ENCODE results near the gene ZFAND3. TPM values are rescaled to one million over a fixed set of nuclear protein-coding genes. Genes with fewer than 3 reads are reported as not detected.

Gene ZFAND3
- total RNA-seq, 2 experiments from 2014 or later: 32.3 to 37.9 TPM

- peaks cover 2% of the 10 kb centered on the region for H3K4me1 Mint-ChIP-seq (ENCODE audit: low read depth)
- TF ChIP-seq, protein P1, sequence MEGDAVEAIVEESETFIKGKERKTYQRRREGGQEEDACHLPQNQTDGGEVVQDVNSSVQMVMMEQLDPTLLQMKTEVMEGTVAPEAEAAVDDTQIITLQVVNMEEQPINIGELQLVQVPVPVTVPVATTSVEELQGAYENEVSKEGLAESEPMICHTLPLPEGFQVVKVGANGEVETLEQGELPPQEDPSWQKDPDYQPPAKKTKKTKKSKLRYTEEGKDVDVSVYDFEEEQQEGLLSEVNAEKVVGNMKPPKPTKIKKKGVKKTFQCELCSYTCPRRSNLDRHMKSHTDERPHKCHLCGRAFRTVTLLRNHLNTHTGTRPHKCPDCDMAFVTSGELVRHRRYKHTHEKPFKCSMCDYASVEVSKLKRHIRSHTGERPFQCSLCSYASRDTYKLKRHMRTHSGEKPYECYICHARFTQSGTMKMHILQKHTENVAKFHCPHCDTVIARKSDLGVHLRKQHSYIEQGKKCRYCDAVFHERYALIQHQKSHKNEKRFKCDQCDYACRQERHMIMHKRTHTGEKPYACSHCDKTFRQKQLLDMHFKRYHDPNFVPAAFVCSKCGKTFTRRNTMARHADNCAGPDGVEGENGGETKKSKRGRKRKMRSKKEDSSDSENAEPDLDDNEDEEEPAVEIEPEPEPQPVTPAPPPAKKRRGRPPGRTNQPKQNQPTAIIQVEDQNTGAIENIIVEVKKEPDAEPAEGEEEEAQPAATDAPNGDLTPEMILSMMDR (IDR thresholded peaks at IDR 0.05): no peak
- peaks cover 6% of the 10 kb centered on the region for H3K36me3 Mint-ChIP-seq (ENCODE audit: low read depth)
- no peak for ATAC-seq
- POLR2A ChIA-PET: no interaction called here
- no peaks in the 10 kb centered on the region for H3K9me3 Mint-ChIP-seq
- H3K27ac Mint-ChIP-seq: no peak overlapping the region
- H3K4me3 Mint-ChIP-seq: no peak overlapping the region
- CTCF ChIA-PET: no interaction called here
- H3K27me3 Mint-ChIP-seq: no peaks in the 10 kb centered on the region
- no peak for DNase-seq
- intact Hi-C loops (cut with micrococcal nuclease): no loop called here
These were observed 341.8 kb downstream of the ZFAND3 start for GRCh38 chr6:38161331-38161730.

DNA sequence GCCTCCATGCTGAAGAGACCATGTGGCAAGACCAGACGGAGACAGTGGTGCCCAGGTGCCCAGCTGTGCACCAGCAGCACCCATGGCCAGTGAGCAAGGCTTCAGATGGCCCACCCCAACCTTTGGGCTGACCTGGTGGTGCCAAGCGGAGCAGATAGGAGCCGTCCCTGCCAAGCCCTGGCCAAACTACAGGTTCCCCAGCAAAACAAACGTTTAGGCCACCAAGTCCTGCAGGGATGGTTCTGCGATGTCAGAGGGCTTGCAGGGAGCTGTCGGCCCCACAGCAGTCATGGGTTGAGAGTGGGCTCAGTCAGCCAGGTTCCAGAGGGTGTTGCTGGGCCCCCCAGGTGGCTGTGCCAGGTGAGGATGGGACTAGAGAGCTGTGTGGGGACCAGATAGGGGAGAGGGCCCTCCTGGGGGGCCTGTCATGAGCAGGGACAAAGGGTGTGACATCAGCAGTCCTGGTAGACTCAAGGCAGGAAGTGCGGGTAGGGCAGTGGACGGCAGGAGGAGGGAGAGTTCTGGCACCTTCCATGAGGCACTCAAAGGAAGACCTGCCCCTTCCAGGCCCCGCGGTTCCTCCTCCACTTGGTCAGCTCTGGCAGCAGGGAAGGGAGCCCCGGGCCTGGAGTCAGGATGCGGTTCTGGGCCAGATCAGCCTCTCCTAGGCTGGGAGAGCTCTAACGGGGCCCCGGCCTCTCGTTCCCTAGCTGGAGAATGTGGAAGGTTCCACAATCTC lies 342.4 kb downstream of the ZFAND3 start:
- ChIA-PET CTCF (no interaction called here), POLR2A (no interaction called here)
- Mint-ChIP-seq H3K27ac (no peak overlapping the region), H3K4me3 (no peak overlapping the region), H3K36me3 (ENCODE audit: low read depth) (peaks cover 6% of the 10 kb centered on the region), H3K27me3 (no peaks in the 10 kb centered on the region), H3K4me1 (ENCODE audit: low read depth) (peaks cover 2% of the 10 kb centered on the region), H3K9me3 (no peaks in the 10 kb centered on the region)
- intact Hi-C loops (cut with micrococcal nuclease): no loop called here
- ATAC-seq: no peak
- DNase-seq: no peak
- TF ChIP-seq, protein P1 (IDR thresholded peaks at IDR 0.05): no peak

DNA sequence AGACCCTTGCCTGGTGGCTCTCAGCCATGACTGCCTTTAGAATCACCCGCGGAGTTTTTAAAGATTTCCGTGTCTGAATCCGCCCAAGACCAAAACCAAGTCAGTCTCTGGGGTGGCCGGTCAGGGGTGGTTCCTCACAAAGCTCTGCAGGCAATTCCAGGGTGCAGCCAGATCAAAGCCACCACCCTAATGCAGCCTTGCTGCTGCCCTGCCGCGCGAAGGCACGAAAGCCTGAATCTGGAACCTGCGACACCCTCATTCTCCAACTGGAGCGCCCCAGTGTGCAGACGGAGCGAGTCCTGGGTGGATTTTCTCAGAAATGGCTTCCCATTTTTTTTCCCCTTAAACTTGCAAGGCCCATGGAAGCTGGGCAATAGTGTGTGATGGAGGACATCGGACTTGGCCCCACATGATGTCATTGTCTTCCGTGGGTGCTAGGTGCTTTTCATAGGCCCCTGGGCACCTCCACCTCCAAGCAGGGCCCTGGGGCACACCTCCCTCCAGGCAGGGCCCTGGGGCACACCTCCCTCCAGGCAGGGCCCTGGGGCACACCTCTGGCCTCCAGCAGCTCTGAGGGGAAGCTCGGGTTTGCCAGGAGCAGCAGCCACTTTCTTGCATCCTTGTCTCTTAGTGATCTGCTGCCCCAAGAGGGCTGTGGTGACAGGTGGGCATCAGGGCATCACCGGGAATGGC lies 343.1 kb downstream of the ZFAND3 start:
- no peak for DNase-seq
- no peaks in the 10 kb centered on the region for H3K27me3 Mint-ChIP-seq
- intact Hi-C loops (cut with micrococcal nuclease): no loop called here
- H3K4me3 Mint-ChIP-seq: no peak overlapping the region
- H3K4me1 Mint-ChIP-seq (ENCODE audit: low read depth): peaks cover 2% of the 10 kb centered on the region
- H3K27ac Mint-ChIP-seq: no peak overlapping the region
- TF ChIP-seq, protein P1 (IDR thresholded peaks at IDR 0.05): no peak
- ATAC-seq: no peak
- no peaks in the 10 kb centered on the region for H3K9me3 Mint-ChIP-seq
- CTCF ChIA-PET: no interaction called here
- POLR2A ChIA-PET: no interaction called here
- H3K36me3 Mint-ChIP-seq (ENCODE audit: low read depth): peaks cover 6% of the 10 kb centered on the region

DNA sequence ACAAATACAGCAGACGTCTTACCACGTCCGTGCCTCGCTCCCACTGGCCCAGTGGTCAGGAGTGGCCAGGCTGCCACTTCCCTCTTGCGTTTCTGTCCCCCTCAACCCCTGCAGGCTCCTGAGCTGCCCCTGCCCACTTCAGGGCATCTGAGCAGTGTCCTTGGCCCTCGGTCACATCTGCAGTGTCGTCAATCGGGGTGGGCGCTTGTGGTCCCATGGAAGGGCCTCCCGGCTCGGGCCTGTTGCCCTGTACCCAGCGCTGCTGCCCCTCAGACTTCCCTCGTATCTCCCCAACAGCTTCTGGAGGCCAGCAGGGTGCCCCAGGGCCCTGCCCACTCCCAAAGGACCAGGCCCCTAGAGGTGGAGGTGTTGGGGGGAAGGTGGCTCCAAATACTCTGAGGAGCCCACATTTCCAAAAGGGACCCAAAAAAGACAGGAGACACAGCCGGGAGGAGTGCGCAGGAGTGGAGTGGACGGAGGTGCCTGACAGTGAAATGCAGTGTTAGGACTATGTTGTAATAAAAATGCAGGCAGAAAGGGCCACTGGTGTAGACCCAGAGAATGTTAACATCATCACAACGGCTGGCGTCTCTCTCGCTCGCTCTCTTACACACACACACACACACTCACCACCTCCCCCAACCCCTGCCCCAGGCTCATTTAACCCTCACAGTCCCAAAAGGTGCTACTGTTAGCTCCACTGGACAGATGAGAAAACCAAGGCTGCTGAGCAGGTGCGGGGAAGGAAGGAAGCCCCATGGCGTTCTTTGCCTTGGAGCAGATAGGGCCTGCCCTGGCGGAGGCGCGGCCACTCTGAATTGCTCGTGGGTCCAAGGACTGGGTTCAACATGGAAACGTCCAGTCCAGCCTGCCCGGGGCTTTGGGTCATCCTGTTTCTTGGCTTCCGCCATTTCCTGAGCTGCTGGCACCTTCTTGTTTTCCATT lies 343.9 kb downstream of the ZFAND3 start:
- no peak for ATAC-seq

More for the DNA sequence above, 343.9 kb downstream of the ZFAND3 start:
- no peak overlapping the region for H3K27ac Mint-ChIP-seq
- POLR2A ChIA-PET: no interaction called here
- CTCF ChIA-PET: no interaction called here
- H3K4me3 Mint-ChIP-seq: no peak overlapping the region
- H3K27me3 Mint-ChIP-seq: no peaks in the 10 kb centered on the region
- no peak for DNase-seq
- intact Hi-C loops (cut with micrococcal nuclease): no loop called here
- H3K4me1 Mint-ChIP-seq (ENCODE audit: low read depth): peaks cover 2% of the 10 kb centered on the region
- TF ChIP-seq, protein P1 (IDR thresholded peaks at IDR 0.05): no peak
- H3K36me3 Mint-ChIP-seq (ENCODE audit: low read depth): peaks cover 5% of the 10 kb centered on the region
- H3K9me3 Mint-ChIP-seq: no peaks in the 10 kb centered on the region

Measured in activated CD8-positive, alpha-beta T cell treated with anti-CD3 and anti-CD28 coated beads for 36 hours (primary cell).